Heart left ventricle (tissue), 13 donors: ENCODE results near the gene TRAM2.

Experiments
- POLR2A ChIP-seq, 2 donors: fragments of 450-650 bp; IDR thresholded peaks; one replicate each; pipeline ENCODE4 v1.6.1; 2017; ENCODE audit warnings: antibody characterized with exemption in 2 of 2, mild to moderate bottlenecking in 2 of 2, moderate library complexity in 2 of 2
- TF ChIP-seq, protein P1 (sequence below), 12 donors: fragments of 200-600 bp; sonication (generic) in 4 of 12; IDR thresholded peaks; one replicate each; pipeline versions ENCODE4 v1.5.0 to v1.8.0; 2018 to 2022; ENCODE audit warnings: antibody characterized with exemption in 12 of 12, mild to moderate bottlenecking in 5 of 12
- donor health status: ischemic (EF 13 %, LVEDD 7.1; RV severe dilation, severe dysfunction).
- donor health status: DM: no; HTN: yes; CAD: no.
- donor health status: DM: no; HTN: no; CAD: no.
- donor health status: ischemic (EF 25% LVEDD 6.9; RV normal size, moderate dysfunction).
- donor health status: ischemic (EF 25% LVEDD 5.7; RV mildly dilated, moderate dysfunction).
- donor health status: ischemic (EF 35%, LVEDD 5.7; RV mildly dilated, moderate dysfunction).
- donor health status: nonischemic (EF 11% LVEDD 7.7; RV severe dilation, severe dysfunction).
- donor health status: DM: yes; HTN: yes; CAD: no.
- donor health status: PGD.
- donor health status: ischemic (EF 29% LVEDD 5.4; RV normal size, mild dysfunction).
- donor health status: nonischemic (EF 23%, LVEDD 6.1; RV moderate dilation, normal function).

DNA sequence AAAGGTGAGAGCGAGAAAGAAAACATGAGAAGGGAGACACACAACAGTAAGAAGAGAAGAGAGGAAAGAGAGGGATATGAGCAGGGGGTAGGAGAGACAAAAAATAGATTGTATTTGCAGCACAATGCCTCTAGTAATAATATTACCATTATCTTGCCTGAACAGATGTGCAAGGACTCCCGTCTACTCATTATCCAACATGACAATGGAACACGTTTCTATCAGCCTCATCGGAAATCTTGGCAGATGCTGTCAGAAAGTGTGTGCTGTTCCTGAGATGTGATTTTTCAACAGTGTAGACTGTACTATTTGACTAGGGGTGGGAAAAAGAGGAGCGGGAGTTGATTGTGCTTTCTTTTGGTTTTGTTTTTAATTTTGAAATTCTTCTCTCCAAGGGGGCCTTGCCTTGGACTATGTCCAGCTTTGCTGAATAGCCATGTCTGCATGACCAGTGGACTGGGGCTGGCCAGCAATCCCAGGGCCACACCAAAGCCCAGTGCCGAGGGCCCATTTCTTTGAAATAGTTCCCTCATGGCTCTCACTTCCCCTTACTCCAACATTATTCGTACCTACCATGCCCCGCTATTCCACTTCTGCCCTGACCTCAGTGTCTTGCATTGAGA, 11.3 kb upstream of the TRAM2 start:
- TF ChIP-seq, protein P1, sequence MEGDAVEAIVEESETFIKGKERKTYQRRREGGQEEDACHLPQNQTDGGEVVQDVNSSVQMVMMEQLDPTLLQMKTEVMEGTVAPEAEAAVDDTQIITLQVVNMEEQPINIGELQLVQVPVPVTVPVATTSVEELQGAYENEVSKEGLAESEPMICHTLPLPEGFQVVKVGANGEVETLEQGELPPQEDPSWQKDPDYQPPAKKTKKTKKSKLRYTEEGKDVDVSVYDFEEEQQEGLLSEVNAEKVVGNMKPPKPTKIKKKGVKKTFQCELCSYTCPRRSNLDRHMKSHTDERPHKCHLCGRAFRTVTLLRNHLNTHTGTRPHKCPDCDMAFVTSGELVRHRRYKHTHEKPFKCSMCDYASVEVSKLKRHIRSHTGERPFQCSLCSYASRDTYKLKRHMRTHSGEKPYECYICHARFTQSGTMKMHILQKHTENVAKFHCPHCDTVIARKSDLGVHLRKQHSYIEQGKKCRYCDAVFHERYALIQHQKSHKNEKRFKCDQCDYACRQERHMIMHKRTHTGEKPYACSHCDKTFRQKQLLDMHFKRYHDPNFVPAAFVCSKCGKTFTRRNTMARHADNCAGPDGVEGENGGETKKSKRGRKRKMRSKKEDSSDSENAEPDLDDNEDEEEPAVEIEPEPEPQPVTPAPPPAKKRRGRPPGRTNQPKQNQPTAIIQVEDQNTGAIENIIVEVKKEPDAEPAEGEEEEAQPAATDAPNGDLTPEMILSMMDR (IDR thresholded peaks at IDR 0.05) = no peak
- no peak for TF ChIP-seq POLR2A (IDR thresholded peaks at IDR 0.05)
